Measurements from ENCODE around the gene LENEP.

LENEP gene

GRCh38 chr1:155024315-155024714 lies 30.9 kb downstream of the LENEP start:
- Histone ChIP-seq H3K4me3 (ENCODE audit: low read depth, low read length) (no peak overlapping the region), H3K27ac (no peak overlapping the region), H3K9me3 (ENCODE audit: severe bottlenecking) (no peaks in the 10 kb centered on the region), H3K36me3 (no peaks in the 10 kb centered on the region), H3K27me3 (ENCODE audit: insufficient read depth, low read depth, severe bottlenecking) (no peaks in the 10 kb centered on the region)
- no peak for DNase-seq
- no peak for TF ChIP-seq CTCF (IDR thresholded peaks at IDR 0.05; ENCODE audit: low read depth, low read length)

- Histone ChIP-seq H3K9me3 (ENCODE audit: severe bottlenecking) (no peaks in the 10 kb centered on the region), H3K4me3 (ENCODE audit: low read depth, low read length) (no peak overlapping the region), H3K27me3 (ENCODE audit: insufficient read depth, low read depth, severe bottlenecking) (no peaks in the 10 kb centered on the region), H3K27ac (no peak overlapping the region), H3K36me3 (no peaks in the 10 kb centered on the region)
- no peak for DNase-seq
- no peak for TF ChIP-seq CTCF (IDR thresholded peaks at IDR 0.05; ENCODE audit: low read depth, low read length)
These were observed 32.8 kb downstream of the LENEP start for GRCh38 chr1:155026154-155026553.

- Histone ChIP-seq H3K9me3 (ENCODE audit: severe bottlenecking) (no peaks in the 10 kb centered on the region), H3K27ac (no peak overlapping the region), H3K36me3 (no peaks in the 10 kb centered on the region), H3K27me3 (ENCODE audit: insufficient read depth, low read depth, severe bottlenecking) (no peaks in the 10 kb centered on the region), H3K4me3 (ENCODE audit: low read depth, low read length) (no peak overlapping the region)
- TF ChIP-seq CTCF (IDR thresholded peaks at IDR 0.05; ENCODE audit: low read depth, low read length): no peak
- DNase-seq: no peak
These were observed 33.2 kb downstream of the LENEP start for GRCh38 chr1:155026588-155026987.

- H3K36me3 ChIP-seq: no peaks in the 10 kb centered on the region
- no peaks in the 10 kb centered on the region for H3K27me3 ChIP-seq (ENCODE audit: insufficient read depth, low read depth, severe bottlenecking)
- no peak overlapping the region for H3K4me3 ChIP-seq (ENCODE audit: low read depth, low read length)
- no peak for TF ChIP-seq CTCF (IDR thresholded peaks at IDR 0.05; ENCODE audit: low read depth, low read length)
- DNase-seq: no peak
- no peaks in the 10 kb centered on the region for H3K9me3 ChIP-seq (ENCODE audit: severe bottlenecking)
- no peak overlapping the region for H3K27ac ChIP-seq
These were observed 36.3 kb downstream of the LENEP start for GRCh38 chr1:155029513-155030242.

GRCh38 chr1:155030243-155030795 lies 36.9 kb downstream of the LENEP start:
- no peak for TF ChIP-seq CTCF (IDR thresholded peaks at IDR 0.05; ENCODE audit: low read depth, low read length)

GRCh38 chr1:155030899-155031298 lies 37.5 kb downstream of the LENEP start:
- no peak for DNase-seq
- no peak overlapping the region for H3K4me3 ChIP-seq (ENCODE audit: low read depth, low read length)
- no peak overlapping the region for H3K27ac ChIP-seq
- no peaks in the 10 kb centered on the region for H3K36me3 ChIP-seq
- TF ChIP-seq CTCF (IDR thresholded peaks at IDR 0.05; ENCODE audit: low read depth, low read length): no peak
- no peaks in the 10 kb centered on the region for H3K27me3 ChIP-seq (ENCODE audit: insufficient read depth, low read depth, severe bottlenecking)
- no peaks in the 10 kb centered on the region for H3K9me3 ChIP-seq (ENCODE audit: severe bottlenecking)

More at GRCh38 chr1:155030243-155030795, 36.9 kb downstream of the LENEP start:
- no peak for DNase-seq
- Histone ChIP-seq H3K27ac (no peak overlapping the region), H3K36me3 (no peaks in the 10 kb centered on the region), H3K4me3 (ENCODE audit: low read depth, low read length) (no peak overlapping the region), H3K27me3 (ENCODE audit: insufficient read depth, low read depth, severe bottlenecking) (no peaks in the 10 kb centered on the region), H3K9me3 (ENCODE audit: severe bottlenecking) (no peaks in the 10 kb centered on the region)
